HG03571 (cell line): ENCODE data around the gene PTX4.

Experiments
- ATAC-seq: cut with Tn5 transposase; IDR thresholded peaks from one replicate; pipeline ENCODE4 v1.9.1; 2021; ENCODE audit not compliant: unreplicated experiment

The PTX4 gene, protein sequence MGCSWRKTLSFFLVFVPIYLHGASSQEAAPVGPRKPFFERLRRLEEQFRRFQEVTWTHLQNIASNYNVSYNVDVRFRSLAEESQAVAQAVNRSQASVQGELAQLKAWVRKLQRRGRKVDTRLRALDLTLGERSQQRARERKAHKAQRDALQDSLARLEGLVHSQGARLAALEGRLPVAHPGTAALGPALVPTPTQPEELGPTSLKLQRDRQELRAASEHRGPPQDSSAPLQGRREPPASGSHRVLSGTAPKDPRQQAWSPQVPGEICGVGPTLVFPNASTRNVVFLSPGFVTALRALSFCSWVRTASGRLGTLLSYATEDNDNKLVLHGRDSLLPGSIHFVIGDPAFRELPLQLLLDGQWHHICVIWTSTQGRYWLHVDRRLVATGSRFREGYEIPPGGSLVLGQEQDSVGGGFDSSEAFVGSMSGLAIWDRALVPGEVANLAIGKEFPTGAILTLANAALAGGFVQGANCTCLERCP

GRCh38 chr16:1488619-1489018, at the start of gene PTX4:
TSS of gene PTX4 (minus strand) at chr16:1488944. CDS start at chr16:1488909, 35 bp downstream.
- no peak for ATAC-seq

GRCh38 chr16:1537763-1538289, 49.1 kb upstream of the PTX4 start:
- ATAC-seq, result no peak

DNA sequence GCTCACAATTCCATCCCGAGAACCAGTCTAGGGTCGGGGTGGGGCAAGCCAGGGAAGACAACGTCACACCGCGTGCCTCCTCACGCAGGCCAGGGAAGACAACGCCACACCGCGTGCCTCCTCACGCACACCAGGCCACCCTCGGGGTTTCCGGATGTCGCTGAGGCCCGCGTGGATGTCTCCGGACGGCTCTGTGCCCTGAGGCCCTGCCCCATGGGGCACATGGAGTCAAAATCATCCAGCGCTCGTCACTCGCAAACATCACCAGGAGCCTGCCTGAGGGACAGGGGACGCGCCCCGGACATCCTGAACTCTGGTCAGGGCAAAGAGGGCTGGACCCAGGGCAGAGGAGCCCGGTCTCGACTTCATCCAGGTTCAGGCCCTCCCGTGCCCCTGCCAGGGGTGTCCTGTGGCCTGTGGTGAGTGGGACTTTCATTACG, 48.4 kb upstream of the PTX4 start:
- no peak for ATAC-seq

GRCh38 chr16:1536601-1537000, 47.9 kb upstream of the PTX4 start:
- ATAC-seq, result no peak

GRCh38 chr16:1535391-1536291, 46.9 kb upstream of the PTX4 start:
- no peak for ATAC-seq

GRCh38 chr16:1534021-1535020, 45.6 kb upstream of the PTX4 start:
- no peak for ATAC-seq

DNA sequence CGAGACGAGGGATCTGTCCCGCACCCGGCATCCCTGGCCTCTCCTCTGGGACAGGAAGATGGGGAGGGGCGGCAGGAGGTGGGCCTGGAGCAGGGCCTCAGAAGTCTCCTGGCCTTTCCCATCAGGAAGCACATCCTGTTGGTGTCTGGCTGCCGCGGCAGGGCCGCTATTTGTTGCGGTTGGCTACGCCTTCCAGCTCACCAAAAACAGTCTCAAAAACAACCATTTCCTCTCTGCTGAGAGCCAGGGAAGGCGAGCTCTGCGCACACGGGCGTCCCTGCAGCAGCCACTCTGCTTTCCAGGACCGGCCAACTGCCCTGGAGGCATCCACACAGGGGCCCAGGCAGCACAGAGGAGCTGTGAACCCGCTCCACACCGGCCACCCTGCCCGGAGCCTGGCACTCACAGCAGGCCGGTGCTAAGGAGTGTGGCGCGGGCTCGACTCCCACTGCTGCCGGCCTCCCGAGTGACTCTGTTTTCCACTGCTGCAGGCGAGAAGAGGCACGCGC, 44.8 kb upstream of the PTX4 start, which contains the start of gene TMEM204:
Gene TMEM204, plus strand, starts transcription at position 224 of the 509 bp plus-strand sequence. CDS start 610 bp downstream, outside the sequence.
- no peak for ATAC-seq

DNA sequence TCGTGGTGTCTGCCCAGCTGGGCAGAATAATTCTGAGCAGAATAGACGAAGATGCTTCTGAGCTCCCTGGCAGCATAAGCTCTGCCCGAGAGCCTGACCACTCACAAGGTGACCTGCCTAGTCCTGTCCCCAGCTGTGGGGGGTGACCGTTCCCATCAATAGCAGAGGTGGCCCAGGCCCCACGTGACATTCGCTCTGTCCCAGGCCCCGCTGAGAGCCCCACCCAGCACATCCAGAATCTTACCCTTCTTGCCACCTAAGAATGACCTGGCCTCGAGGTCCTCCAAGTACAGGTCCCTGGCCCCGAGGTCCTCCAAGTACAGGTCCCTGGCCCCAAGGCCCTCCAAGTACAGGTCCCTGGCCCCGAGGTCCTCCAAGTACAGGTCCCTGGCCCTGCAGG, 44.0 kb upstream of the PTX4 start:
- ATAC-seq, result no peak

DNA sequence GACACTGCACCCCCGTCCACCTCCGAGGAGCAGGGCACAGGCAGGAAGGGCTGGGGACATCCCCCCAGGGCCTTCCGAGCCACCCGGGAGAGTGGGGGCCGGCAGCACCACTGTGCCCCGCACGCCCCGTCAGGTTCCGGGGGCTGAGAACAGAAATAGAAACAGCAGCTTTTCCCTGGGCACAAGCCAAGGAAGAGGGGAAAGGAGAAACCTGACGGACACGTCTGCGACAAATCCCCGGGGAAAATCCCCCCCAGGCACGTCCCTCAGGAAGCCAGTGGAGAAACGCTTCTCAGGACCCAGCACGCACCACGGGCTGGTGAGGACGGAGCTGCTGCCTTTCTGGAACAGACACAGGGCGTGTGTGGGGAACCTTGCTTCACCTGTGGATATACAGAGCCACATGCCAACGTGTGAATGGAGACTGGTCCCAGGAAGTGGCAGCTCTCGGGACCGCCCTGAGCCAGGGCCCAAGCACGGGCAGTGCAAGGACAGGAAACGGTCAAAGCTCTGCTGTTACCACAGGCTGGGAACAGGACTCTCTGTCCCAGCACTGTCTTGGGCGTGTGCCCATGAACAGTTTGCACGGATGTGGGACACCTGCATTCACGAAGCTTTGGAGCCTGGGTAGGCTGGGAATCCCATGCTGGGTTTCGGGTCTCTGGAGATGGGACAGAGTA, 43.5 kb upstream of the PTX4 start:
- no peak for ATAC-seq

DNA sequence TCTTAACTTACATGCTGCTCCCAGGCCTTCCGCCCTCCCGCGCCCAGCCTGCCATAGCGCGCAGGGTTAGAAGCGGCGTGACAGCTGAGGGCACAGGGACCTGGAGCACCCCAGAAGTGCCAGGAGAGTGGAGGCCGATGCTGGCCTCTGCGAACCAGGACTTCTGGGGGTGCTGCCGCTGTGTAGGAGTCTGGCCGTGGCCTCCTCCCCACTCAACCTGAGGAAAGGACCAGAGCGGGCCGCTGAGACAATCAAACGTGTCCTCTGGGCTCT, 42.8 kb upstream of the PTX4 start:
- ATAC-seq, result no peak

DNA sequence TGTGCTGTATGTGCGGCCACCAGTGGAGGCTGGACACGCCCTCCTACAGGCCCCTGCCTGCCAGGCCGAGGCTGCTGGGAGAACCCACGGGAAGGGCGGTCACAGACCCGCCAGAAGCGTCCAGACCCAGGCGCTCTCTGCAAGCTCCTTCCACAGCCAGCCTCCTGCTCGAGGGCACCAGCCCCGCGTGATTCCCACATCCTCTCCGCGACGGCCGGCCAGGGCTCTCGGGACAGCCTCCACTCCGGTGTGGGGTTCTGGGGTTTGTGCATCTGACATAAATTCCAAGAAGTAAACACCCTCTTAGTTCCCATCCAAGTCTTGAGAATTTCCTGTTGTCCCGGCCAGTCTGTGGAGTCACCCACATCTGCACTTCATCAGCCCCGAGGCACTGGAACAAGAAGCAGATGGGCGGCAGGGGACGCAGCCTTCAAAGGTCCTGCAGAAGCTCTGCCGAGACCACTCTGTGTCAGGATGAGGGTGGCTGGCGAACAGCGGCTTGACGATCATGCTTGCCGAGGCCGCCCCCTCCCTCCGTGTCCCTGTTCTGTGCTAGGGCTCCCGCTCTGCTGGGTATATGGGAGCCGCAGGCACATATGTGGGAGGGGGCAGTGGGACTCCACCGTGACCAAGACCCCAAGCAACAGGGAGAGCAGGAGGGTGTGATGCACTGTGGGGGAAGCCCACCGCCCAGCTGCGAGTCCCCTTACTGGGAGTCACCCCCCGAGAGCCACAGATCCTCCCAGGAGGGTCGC, 42.3 kb upstream of the PTX4 start:
- ATAC-seq, result no peak

DNA sequence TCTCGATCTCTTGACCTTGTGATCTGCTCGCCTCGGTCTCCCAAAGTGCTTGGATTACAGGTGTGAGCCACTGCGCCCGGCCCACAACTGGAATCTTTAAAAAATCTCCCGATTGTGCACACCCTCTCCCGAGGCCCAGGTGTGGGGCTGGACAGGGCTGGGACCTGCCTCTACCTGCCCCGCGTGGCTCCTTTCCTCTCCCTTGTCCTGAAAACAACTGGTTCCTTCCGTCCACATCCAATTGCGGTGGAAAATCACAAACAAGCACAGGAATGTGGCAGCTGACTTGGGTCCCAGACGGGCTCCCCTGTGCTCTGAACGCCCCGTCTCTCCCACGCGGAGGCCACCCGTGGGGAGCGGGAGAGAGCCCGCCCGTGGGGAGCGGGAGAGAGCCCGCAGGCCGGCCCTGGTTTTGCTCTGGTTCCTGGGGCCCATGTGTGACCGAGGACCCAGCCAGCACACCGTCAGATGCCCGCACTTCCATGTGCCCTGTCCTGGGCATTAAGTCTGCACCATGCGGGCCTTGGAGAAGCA, 41.7 kb upstream of the PTX4 start:
- no peak for ATAC-seq

- no peak for ATAC-seq
Observed at GRCh38 chr16:1528921-1529537, 40.3 kb upstream of the PTX4 start.

DNA sequence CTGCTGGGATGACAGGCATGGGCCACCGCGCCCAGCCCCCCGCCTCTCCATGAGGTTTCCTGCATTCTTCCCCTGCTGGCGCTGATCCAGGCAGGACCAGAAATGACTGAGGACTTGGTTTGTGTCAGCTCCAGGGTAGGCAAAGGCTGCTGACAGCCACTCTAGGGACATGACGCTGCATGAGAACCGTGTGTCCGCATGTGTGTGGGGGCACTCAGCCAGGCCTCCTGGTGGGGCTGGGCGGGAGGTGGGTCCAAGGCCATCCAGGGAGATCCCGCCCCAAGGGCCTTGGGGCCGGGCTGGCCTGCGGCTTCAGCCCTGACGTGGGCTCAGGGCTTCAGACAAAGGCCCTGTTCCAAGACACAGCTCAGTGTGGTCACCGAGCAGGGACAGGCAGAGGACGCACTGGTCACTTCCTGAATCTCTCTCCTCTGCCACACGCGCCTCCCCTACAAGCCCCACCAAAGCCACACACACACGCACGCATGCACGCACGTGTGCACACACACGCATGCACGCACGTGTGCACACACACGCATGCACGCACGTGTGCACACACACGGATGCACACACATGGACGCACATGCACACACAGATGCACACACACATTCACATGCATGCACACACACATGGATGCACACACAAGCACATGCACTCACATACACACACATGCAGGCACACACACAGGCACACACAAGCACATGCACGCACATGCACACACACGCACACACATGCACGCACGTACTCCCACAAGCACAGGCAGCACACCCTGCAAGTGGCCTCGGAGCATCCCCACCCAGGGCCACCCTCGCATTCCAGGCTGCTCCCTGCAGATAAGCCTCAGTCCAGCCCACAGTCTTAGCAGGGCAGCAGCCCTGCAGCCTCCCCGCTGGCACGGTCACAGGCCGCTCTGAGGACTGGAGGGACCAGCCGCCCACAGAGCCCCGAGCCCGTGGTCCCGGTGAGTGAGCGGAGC, 39.4 kb upstream of the PTX4 start:
- no peak for ATAC-seq

DNA sequence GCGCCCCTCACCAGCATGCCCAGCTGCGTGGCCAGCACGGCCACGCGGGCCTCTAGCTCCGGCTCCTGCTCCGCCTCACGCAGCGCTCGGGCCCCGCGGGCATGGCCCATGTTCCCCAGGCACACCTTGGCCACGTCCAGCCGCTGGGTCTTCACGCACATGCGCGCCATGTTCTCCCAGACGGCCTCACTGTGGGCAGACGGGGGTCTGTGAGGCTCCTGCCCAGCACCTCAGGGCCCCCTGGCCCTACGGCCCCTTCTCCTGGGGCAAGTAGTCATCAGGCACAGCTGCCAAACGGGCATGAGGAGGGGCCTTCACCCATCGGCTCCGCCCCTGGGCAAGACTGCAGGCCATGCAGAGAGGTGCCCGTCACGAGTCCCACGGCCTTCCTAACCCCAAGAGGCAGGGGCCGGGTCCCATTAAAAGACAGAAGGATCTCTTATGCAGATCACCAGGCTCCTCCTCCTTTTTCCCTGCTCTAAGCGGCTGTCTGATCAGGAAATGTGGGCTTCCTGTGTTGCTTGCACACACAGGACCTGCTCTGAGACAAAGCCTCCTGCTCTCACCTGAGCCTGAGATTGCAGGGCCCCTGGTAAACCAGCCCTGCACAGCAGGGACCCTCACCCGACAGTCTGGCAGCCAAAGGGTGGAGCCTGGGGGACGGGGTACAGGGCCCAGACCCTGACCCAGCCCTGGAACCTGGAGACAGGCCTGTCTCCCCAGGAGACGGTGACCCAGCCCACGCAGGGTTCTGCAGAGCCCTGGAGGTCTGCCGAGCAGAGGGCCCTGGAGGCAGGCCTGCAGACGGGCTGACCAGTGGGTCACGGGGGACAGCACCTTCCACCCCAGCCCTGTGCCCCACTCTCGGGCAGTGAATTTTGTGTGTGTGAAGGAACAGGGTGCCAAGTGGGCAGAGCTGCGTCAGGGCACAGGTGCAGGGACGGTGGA, 38.1 kb upstream of the PTX4 start:
- ATAC-seq, result no peak
